Activated CD8-positive, alpha-beta T cell treated with anti-CD3 and anti-CD28 coated beads, Interleukin-2, amount 10 ng/mL, durations not matched to agents 7 days and 5 days (primary cell): ENCODE data around the gene ZIK1. TPM values are rescaled to one million over a fixed set of nuclear protein-coding genes. Genes with fewer than 3 reads are reported as not detected.

Experiments used
- total RNA-seq, 2 experiments: library from RNA; stranded (reverse); gene quantifications; one replicate each; pipeline ENCODE4 v1.2.3, GENCODE V29; 2021

ZIK1 gene
- total RNA-seq, 2 experiments from 2014 or later, result 12.1 to 12.4 TPM

Other genes with a start within 250 kb of the ZIK1 start
- gene ZNF304, start 232.9 kb upstream of the ZIK1 start, total RNA-seq, result 1 to 10 TPM; 8.5 to 9.1 TPM
- 1 to 10 TPM; 8.5 to 8.6 TPM for gene TRAPPC2B, start 220.6 kb upstream of the ZIK1 start, total RNA-seq
- gene ZNF547, start 220.6 kb upstream of the ZIK1 start, total RNA-seq, result 1 to 10 TPM; 4.2 to 4.4 TPM
- gene ZNF548, start 194.3 kb upstream of the ZIK1 start, total RNA-seq, result 10 to 100 TPM; 27.4 to 28.0 TPM
- 10 to 100 TPM; 11.6 to 12.2 TPM for gene ZNF17, start 173.0 kb upstream of the ZIK1 start, total RNA-seq
- gene ZNF749, start 148.8 kb upstream of the ZIK1 start, total RNA-seq, result 10 to 100 TPM; 13.7 to 19.6 TPM
- under 1 TPM; 0.16 TPM for gene VN1R1, start 127.0 kb upstream of the ZIK1 start, total RNA-seq
- 1 to 10 TPM; 7.6 to 9.1 TPM for gene ZNF772, start 106.6 kb upstream of the ZIK1 start, total RNA-seq
- gene ZNF419, start 96.4 kb upstream of the ZIK1 start, total RNA-seq, result 10 to 100 TPM; 10.0 to 10.9 TPM
- 1 to 10 TPM; 8.3 to 8.4 TPM for gene ZNF773, start 84.2 kb upstream of the ZIK1 start, total RNA-seq
- 1 to 10 TPM; 7.5 to 7.8 TPM for gene ZNF549, start 56.8 kb upstream of the ZIK1 start, total RNA-seq
- gene ZNF550, start 24.3 kb upstream of the ZIK1 start, total RNA-seq, result 10 to 100 TPM; 12.6 to 13.7 TPM
- 1 to 10 TPM; 5.4 to 5.5 TPM for gene ZNF416, start 5.2 kb upstream of the ZIK1 start, total RNA-seq
- 10 to 100 TPM; 10.7 to 10.8 TPM for gene ZNF530, start 15.7 kb downstream of the ZIK1 start, total RNA-seq
- gene ZNF134, start 30.1 kb downstream of the ZIK1 start, total RNA-seq, result 10 to 100 TPM; 17.1 to 17.8 TPM
- gene ZNF211, start 49.0 kb downstream of the ZIK1 start, total RNA-seq, result 10 to 100 TPM; 13.6 to 14.3 TPM
- gene ZSCAN4, start 84.8 kb downstream of the ZIK1 start, total RNA-seq, result not detected
- gene ZNF551, start 97.8 kb downstream of the ZIK1 start, total RNA-seq, result 10 to 100 TPM; 13.0 to 14.3 TPM
- gene ZNF154, start 125.1 kb downstream of the ZIK1 start, total RNA-seq, result 1 to 10 TPM; 3.0 to 3.1 TPM
- gene ZNF671, start 143.5 kb downstream of the ZIK1 start, total RNA-seq, result 10 to 100 TPM; 12.1 to 13.0 TPM
- gene ZNF776, start 162.7 kb downstream of the ZIK1 start, total RNA-seq, result 10 to 100 TPM; 15.7 to 16.6 TPM
- 10 to 100 TPM; 21.3 to 25.3 TPM for gene ZNF586, start 185.5 kb downstream of the ZIK1 start, total RNA-seq
- gene ZNF552, start 230.8 kb downstream of the ZIK1 start, total RNA-seq, result 1 to 10 TPM; 7.1 to 9.7 TPM
- 10 to 100 TPM; 18.7 to 22.2 TPM for gene ZNF587B, start 246.2 kb downstream of the ZIK1 start, total RNA-seq